Measurements from ENCODE around the gene CARS1. TPM values are rescaled to one million over a fixed set of nuclear protein-coding genes. Genes with fewer than 3 reads are reported as not detected.
A peak's percentile ranks its signal among the peaks of the same experiment; 100 is the strongest.

Gene CARS1
- total and polyA plus RNA-seq, 9 of the 15 experiments (the other 6 are each of a cell fraction or from before 2014, with no cell fraction given) = 14.4 to 106 (median 73.6) TPM

DNA sequence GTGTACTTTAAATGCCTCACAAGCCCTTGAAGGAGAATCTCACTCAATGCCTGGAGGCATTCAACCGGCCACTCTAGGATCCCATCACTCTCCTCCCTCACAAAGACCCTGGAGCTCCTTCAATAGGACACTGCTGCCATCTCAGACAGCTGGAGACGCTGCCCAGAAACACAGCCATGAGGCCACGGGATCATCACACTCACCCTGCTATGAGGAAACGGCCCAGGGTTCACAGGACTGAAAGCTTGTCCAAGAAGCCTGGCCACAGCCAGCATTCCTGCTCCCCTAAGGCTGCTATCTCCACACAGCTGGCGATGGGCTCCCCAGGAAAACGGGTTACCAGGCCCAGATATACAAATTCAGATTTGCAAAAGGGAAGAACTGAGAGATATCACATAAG is 13.2 kb downstream of the CARS1 start:
- ATAC-seq (no peak), DNase-seq (ENCODE audit: extremely low read depth in 1 of 4, low spot score in 3 of 4) (no peak), FAIRE-seq (no peak)
- BruUV-seq (replicated peaks) = no TSS peak
- intact Hi-C loops (cut with micrococcal nuclease) (no loop called here), in situ Hi-C loops (cut with MboI) (loop anchor here (5.0 kb wide), 1 partner anchor 48 kb away; no protein-coding TSS in a partner anchor)
- POLR2A ChIA-PET = interaction anchor here (1.0 to 1.5 kb wide), 2 partner anchors 9 to 13 kb away, joined by 3 to 6 read pairs; partner anchors contain the start of gene CARS1
- H3K4me2 ChIP-seq (ENCODE audit: insufficient read depth, low read length) = no peak overlapping the region
- no peaks in the 10 kb centered on the region for H3K27me3 ChIP-seq (ENCODE audit: control insufficient read depth in 2 of 2, insufficient read depth in 2 of 2, low read length in 2 of 2)
- no peak for TF ChIP-seq ZNF699 (CRISPR knock-in tag; IDR thresholded peaks at IDR 0.05; ENCODE audit: insufficient replicate concordance)
- TF ChIP-seq, protein P1, sequence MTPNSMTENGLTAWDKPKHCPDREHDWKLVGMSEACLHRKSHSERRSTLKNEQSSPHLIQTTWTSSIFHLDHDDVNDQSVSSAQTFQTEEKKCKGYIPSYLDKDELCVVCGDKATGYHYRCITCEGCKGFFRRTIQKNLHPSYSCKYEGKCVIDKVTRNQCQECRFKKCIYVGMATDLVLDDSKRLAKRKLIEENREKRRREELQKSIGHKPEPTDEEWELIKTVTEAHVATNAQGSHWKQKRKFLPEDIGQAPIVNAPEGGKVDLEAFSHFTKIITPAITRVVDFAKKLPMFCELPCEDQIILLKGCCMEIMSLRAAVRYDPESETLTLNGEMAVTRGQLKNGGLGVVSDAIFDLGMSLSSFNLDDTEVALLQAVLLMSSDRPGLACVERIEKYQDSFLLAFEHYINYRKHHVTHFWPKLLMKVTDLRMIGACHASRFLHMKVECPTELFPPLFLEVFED (CRISPR knock-in tag; conservative IDR thresholded peaks at IDR 0.05) = no peak
- H3K27ac ChIP-seq (ENCODE audit: extremely low read depth, low read depth, low read length) = no peak overlapping the region
- peaks cover 55% of the 10 kb centered on the region for H3K79me2 ChIP-seq (ENCODE audit: control insufficient read depth, insufficient read depth, low read length)
- H2AFZ ChIP-seq (ENCODE audit: low read depth, low read length) = no peak overlapping the region
- peaks cover 63% of the 10 kb centered on the region for H4K20me1 ChIP-seq (replicated peaks; ENCODE audit: control insufficient read depth, insufficient read depth, low read length)
- H3K9me1 ChIP-seq (ENCODE audit: control insufficient read depth, insufficient read depth, low read length) = peaks cover 10% of the 10 kb centered on the region
- peaks cover 73% of the 10 kb centered on the region for H3K36me3 ChIP-seq (ENCODE audit: control insufficient read depth, insufficient read depth, low read length)
- peaks cover 0 to 9% of the 10 kb centered on the region in 2 experiments; a peak in 2 of 5 replicates for H3K4me1 ChIP-seq (replicated peaks in 1 of 2; ENCODE audit: control insufficient read depth in 2 of 2, insufficient read depth in 2 of 2, low read length in 2 of 2)
- H3K9ac ChIP-seq (ENCODE audit: insufficient read depth in 1 of 2, low read depth in 2 of 2, low read length in 2 of 2) = no peak overlapping the region
- no peaks in the 10 kb centered on the region for H3K9me3 ChIP-seq (replicated peaks; ENCODE audit: control insufficient read depth, insufficient read depth, low read depth, low read length)
- WGBS (ENCODE audit: insufficient coverage, low coverage, missing lambda C conversion rate) = 79% methylated on average over 5 of the region's 6 CpGs
- CTCF ChIA-PET (ENCODE audit: low intra/inter-chr PET ratio) = no interaction called here
- H3K4me3 ChIP-seq = no peak overlapping the region

GRCh38 chr11:3043315-3043871 is 13.8 kb downstream of the CARS1 start:
- ChIA-PET CTCF (ENCODE audit: low intra/inter-chr PET ratio) (interaction anchor here (0.6 kb wide), 1 partner anchor 71 kb away, joined by 3 read pairs; no protein-coding TSS in a partner anchor), POLR2A (interaction anchor here (0.6 to 1.5 kb wide), 5 partner anchors 8 to 147 kb away, joined by 3 to 6 read pairs (median 3); partner anchors contain the start of gene CARS1)
- no peak overlapping the region for H3K4me2 ChIP-seq (ENCODE audit: insufficient read depth, low read length)
- H3K4me3 ChIP-seq = no peak overlapping the region
- in situ Hi-C loops (cut with MboI) (loop anchor here (5.0 kb wide), 1 partner anchor 49 kb away; no protein-coding TSS in a partner anchor), intact Hi-C loops (cut with micrococcal nuclease) (no loop called here)
- no TSS peak for BruUV-seq (replicated peaks)
- H3K27me3 ChIP-seq (ENCODE audit: control insufficient read depth in 2 of 2, insufficient read depth in 2 of 2, low read length in 2 of 2) = no peaks in the 10 kb centered on the region
- DNase-seq (ENCODE audit: extremely low read depth in 1 of 4, low spot score in 3 of 4) (no peak), ATAC-seq (no peak), FAIRE-seq (no peak)
- H3K79me2 ChIP-seq (ENCODE audit: control insufficient read depth, insufficient read depth, low read length) = peaks cover 49% of the 10 kb centered on the region
- 92% methylated on average over 14 of the region's 16 CpGs for WGBS (ENCODE audit: insufficient coverage, low coverage, missing lambda C conversion rate)
- H3K27ac ChIP-seq (ENCODE audit: extremely low read depth, low read depth, low read length) = no peak overlapping the region
- peaks cover 0 to 9% of the 10 kb centered on the region in 2 experiments; a peak in 2 of 5 replicates for H3K4me1 ChIP-seq (replicated peaks in 1 of 2; ENCODE audit: control insufficient read depth in 2 of 2, insufficient read depth in 2 of 2, low read length in 2 of 2)
- H4K20me1 ChIP-seq (replicated peaks; ENCODE audit: control insufficient read depth, insufficient read depth, low read length) = peaks cover 58% of the 10 kb centered on the region
- peak overlapping the region in 1 of 2 experiments; percentile 57; a peak in 2 of 4 replicates for H3K9ac ChIP-seq (ENCODE audit: insufficient read depth in 1 of 2, low read depth in 2 of 2, low read length in 2 of 2)
- H3K36me3 ChIP-seq (ENCODE audit: control insufficient read depth, insufficient read depth, low read length) = peaks cover 79% of the 10 kb centered on the region
- H3K9me3 ChIP-seq (replicated peaks; ENCODE audit: control insufficient read depth, insufficient read depth, low read depth, low read length) = no peaks in the 10 kb centered on the region
- no peak for TF ChIP-seq SRSF1 (IDR thresholded peaks at IDR 0.05; ENCODE audit: low read depth, low read length)
- TF ChIP-seq RBFOX2 (IDR thresholded peaks at IDR 0.05; ENCODE audit: low read depth, low read length) = peak; percentile 54
- TF ChIP-seq POLR2G (IDR thresholded peaks at IDR 0.05; ENCODE audit: low read depth, low read length) = peak; percentile 65
- H2AFZ ChIP-seq (ENCODE audit: low read depth, low read length) = no peak overlapping the region
- peaks cover 10% of the 10 kb centered on the region for H3K9me1 ChIP-seq (ENCODE audit: control insufficient read depth, insufficient read depth, low read length)
